MCF 10A (cell line): Measurements from ENCODE around the gene SH2D4B. TPM values are rescaled to one million over a fixed set of nuclear protein-coding genes. Genes with fewer than 3 reads are reported as not detected.

Experiments used
- BruUV-seq: library from RNA; stranded (reverse); fragments of 400-500 nt; replicated peaks from 2 replicates; lab custom pipeline; 2021; lab: Mats Ljungman, UMichigan
- CTCF ChIA-PET: fragments of 300-600 bp; sonication (Branson Sonifier 250); formaldehyde crosslinking; extraction: SDS; loops from one replicate; lab custom pipeline; 2021; ENCODE audit warnings: antibody characterized with exemption, inconsistent platforms; lab: Yijun Ruan, JAX
- POLR2A ChIA-PET: fragments of 300-600, 350-650 bp; sonication (Branson Sonifier 250); formaldehyde crosslinking; extraction: SDS; loops from one replicate; lab custom pipeline; 2020; ENCODE audit warnings: antibody characterized with exemption, inconsistent platforms; lab: Yijun Ruan, JAX
- DNase-seq: peaks from one replicate; pipeline ENCODE4 v3.0.0-alpha.2; 2018; ENCODE audit not compliant: unreplicated experiment
- H3K27ac Mint-ChIP-seq: one replicate; pipeline ENCODE4 v1.8.0; 2022; ENCODE audit warnings: mild to moderate bottlenecking, low read depth, mixed read lengths; ENCODE audit not compliant: unreplicated experiment
- H3K27me3 Mint-ChIP-seq: one replicate; pipeline ENCODE4 v1.8.0; 2022; ENCODE audit warnings: mixed read lengths; ENCODE audit not compliant: insufficient read depth, unreplicated experiment
- H3K36me3 Mint-ChIP-seq: one replicate; pipeline ENCODE4 v1.8.0; 2022; ENCODE audit warnings: mild to moderate bottlenecking, moderate library complexity, mixed read lengths; ENCODE audit not compliant: insufficient read depth, unreplicated experiment
- H3K4me1 Mint-ChIP-seq: one replicate; pipeline ENCODE4 v1.8.0; 2022; ENCODE audit warnings: mixed read lengths; ENCODE audit not compliant: insufficient read depth, unreplicated experiment
- H3K4me3 Mint-ChIP-seq: one replicate; pipeline ENCODE4 v1.8.0; 2022; ENCODE audit warnings: mild to moderate bottlenecking, moderate library complexity, mixed read lengths; ENCODE audit not compliant: unreplicated experiment
- H3K9me3 Mint-ChIP-seq: one replicate; pipeline ENCODE4 v1.8.0; 2022; ENCODE audit warnings: mixed read lengths; ENCODE audit not compliant: unreplicated experiment
- intact Hi-C: fragments of 100-400 bp; cut with micrococcal nuclease; formaldehyde crosslinking; loops from 2 replicates; pipeline ENCODE4 v1.14.1; 2022
- total RNA-seq: library from RNA; stranded (reverse); gene quantifications from 2 replicates; pipeline ENCODE4 v1.2.3, GENCODE V29; 2022
- TF ChIP-seq, protein P1 (sequence below): fragments of 200-600 bp; IDR thresholded peaks from one replicate; pipeline ENCODE4 v1.8.0; 2022; ENCODE audit warnings: antibody characterized with exemption, mild to moderate bottlenecking; ENCODE audit not compliant: unreplicated experiment

Gene SH2D4B
- total RNA-seq, 1 experiment from 2014 or later, result not detected

DNA sequence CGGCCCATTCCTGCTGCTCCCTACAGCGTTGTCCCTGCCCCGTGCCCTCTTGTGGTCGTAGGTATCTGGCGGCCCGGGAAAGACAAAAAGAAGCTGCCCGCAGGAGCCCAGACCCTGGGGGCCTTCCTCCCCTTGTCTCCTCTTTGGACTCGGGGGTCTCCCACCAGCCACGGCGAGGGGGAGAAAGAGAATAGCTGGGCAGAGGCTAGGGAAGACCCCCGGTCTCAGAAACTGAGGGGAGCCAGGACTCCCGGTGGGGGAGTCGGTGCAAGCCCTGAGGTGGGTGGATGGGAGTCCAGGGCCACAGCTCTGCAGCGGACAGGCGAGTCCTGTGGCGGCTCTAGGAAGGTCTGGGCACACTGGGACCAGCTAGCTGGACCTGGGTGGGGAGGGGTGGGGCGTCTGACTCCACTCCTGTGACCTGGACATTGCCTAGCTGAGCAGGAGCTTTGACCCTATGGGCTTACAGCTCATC lies 1.3 kb upstream of the SH2D4B start:
- ChIA-PET CTCF (interaction anchor here (0.6 to 1.3 kb wide), 16 partner anchors 10 to 482 kb away, joined by 3 to 8 read pairs (median 4); no protein-coding TSS in a partner anchor), POLR2A (interaction anchor here (0.7 kb wide), 2 partner anchors 67 to 477 kb away, joined by 4 read pairs; no protein-coding TSS in a partner anchor)
- intact Hi-C loops, result loop anchor here (1.0 to 5.0 kb wide), 2 partner anchors 126 to 388 kb away; no protein-coding TSS in a partner anchor
- Mint-ChIP-seq H3K27me3 (no peaks in the 10 kb centered on the region), H3K27ac (peak overlapping the region; percentile 88), H3K4me1 (peaks cover 10% of the 10 kb centered on the region), H3K4me3 (peak overlapping the region; percentile 81), H3K9me3 (no peaks in the 10 kb centered on the region), H3K36me3 (peaks cover 6% of the 10 kb centered on the region)
- BruUV-seq, result TSS peak; percentile 55
- no peak for DNase-seq
- TF ChIP-seq, protein P1, sequence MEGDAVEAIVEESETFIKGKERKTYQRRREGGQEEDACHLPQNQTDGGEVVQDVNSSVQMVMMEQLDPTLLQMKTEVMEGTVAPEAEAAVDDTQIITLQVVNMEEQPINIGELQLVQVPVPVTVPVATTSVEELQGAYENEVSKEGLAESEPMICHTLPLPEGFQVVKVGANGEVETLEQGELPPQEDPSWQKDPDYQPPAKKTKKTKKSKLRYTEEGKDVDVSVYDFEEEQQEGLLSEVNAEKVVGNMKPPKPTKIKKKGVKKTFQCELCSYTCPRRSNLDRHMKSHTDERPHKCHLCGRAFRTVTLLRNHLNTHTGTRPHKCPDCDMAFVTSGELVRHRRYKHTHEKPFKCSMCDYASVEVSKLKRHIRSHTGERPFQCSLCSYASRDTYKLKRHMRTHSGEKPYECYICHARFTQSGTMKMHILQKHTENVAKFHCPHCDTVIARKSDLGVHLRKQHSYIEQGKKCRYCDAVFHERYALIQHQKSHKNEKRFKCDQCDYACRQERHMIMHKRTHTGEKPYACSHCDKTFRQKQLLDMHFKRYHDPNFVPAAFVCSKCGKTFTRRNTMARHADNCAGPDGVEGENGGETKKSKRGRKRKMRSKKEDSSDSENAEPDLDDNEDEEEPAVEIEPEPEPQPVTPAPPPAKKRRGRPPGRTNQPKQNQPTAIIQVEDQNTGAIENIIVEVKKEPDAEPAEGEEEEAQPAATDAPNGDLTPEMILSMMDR, result no peak

GRCh38 chr10:80537086-80537735 lies 491 bp upstream of the SH2D4B start:
- no peak overlapping the region for H3K27ac Mint-ChIP-seq
- BruUV-seq, result no TSS peak
- CTCF ChIA-PET, result interaction anchor here (0.6 to 1.3 kb wide), 10 partner anchors 10 to 482 kb away, joined by 3 to 8 read pairs (median 4); no protein-coding TSS in a partner anchor
- no peak for DNase-seq
- H3K36me3 Mint-ChIP-seq, result peaks cover 6% of the 10 kb centered on the region
- peaks cover 15% of the 10 kb centered on the region for H3K4me1 Mint-ChIP-seq
- TF ChIP-seq, protein P1, result no peak
- H3K27me3 Mint-ChIP-seq, result no peaks in the 10 kb centered on the region
- H3K9me3 Mint-ChIP-seq, result no peaks in the 10 kb centered on the region
- H3K4me3 Mint-ChIP-seq, result peak overlapping the region; percentile 5
- POLR2A ChIA-PET, result no interaction called here
- intact Hi-C loops, result loop anchor here (5.0 kb wide), 1 partner anchor 125 kb away; no protein-coding TSS in a partner anchor

- H3K4me3 Mint-ChIP-seq, result no peak overlapping the region
- POLR2A ChIA-PET, result no interaction called here
- peaks cover 16% of the 10 kb centered on the region for H3K4me1 Mint-ChIP-seq
- DNase-seq, result no peak
- H3K27ac Mint-ChIP-seq, result no peak overlapping the region
- CTCF ChIA-PET, result interaction anchor here (1.2 kb wide), 1 partner anchor 161 kb away, joined by 4 read pairs; no protein-coding TSS in a partner anchor
- TF ChIP-seq, protein P1, result no peak
- no peaks in the 10 kb centered on the region for H3K9me3 Mint-ChIP-seq
- peaks cover 6% of the 10 kb centered on the region for H3K36me3 Mint-ChIP-seq
- no TSS peak for BruUV-seq
- no peaks in the 10 kb centered on the region for H3K27me3 Mint-ChIP-seq
- intact Hi-C loops, result loop anchor here (5.0 kb wide), 1 partner anchor 124 kb away; no protein-coding TSS in a partner anchor
Measured at GRCh38 chr10:80538481-80539185, 931 bp downstream of the SH2D4B start.
